HEK293T (cell line): ENCODE results near the gene MS4A13.
"Not testable (repeated sequence)": the region's sequence is repeated elsewhere in the genome, so short reads cannot be mapped to it uniquely, and the experiment has no call there.

Experiments used
- CTCF ChIA-PET: fragments of 350-600 bp; formaldehyde crosslinking; extraction: SDS; loops from one replicate; lab custom pipeline; 2021; ENCODE audit warnings: antibody characterized with exemption, inconsistent platforms; lab: Yijun Ruan, JAX
- POLR2A ChIA-PET: fragments of 350-600 bp; formaldehyde crosslinking; extraction: SDS; loops from one replicate; lab custom pipeline; 2020; ENCODE audit warnings: antibody characterized with exemption, inconsistent platforms; lab: Yijun Ruan, JAX
- DNase-seq: peaks from one replicate; pipeline ENCODE4 v3.0.0; 2012; ENCODE audit warnings: mixed read lengths; ENCODE audit errors: extremely low spot score
- ARNT ChIP-seq: fragments of 450-650 bp; IDR thresholded peaks from 2 replicates; pipeline ENCODE4 v1.6.1; 2017; ENCODE audit warnings: mild to moderate bottlenecking
- BHLHE40 ChIP-seq: fragments of 450-650 bp; IDR thresholded peaks from 2 replicates; pipeline ENCODE4 v1.6.1; 2016; ENCODE audit warnings: mild to moderate bottlenecking, moderate library complexity, borderline replicate concordance
- CTBP1 ChIP-seq: fragments of 450-650 bp; IDR thresholded peaks from 2 replicates; pipeline ENCODE4 v1.6.1; 2016; ENCODE audit warnings: borderline replicate concordance
- ELF4 ChIP-seq: fragments of 450-650 bp; IDR thresholded peaks from 2 replicates; pipeline ENCODE4 v1.6.1; 2017; ENCODE audit warnings: antibody characterized with exemption
- FOXA1 ChIP-seq: fragments of 450-650 bp; IDR thresholded peaks from 2 replicates; pipeline ENCODE4 v1.6.1; 2016; ENCODE audit warnings: mild to moderate bottlenecking
- FOXK2 ChIP-seq: fragments of 450-650 bp; IDR thresholded peaks from 2 replicates; pipeline ENCODE4 v1.6.1; 2016; ENCODE audit warnings: mild to moderate bottlenecking
- FOXM1 ChIP-seq: fragments of 450-650 bp; IDR thresholded peaks from 2 replicates; pipeline ENCODE4 v1.6.1; 2017; ENCODE audit warnings: mild to moderate bottlenecking, borderline replicate concordance
- HDGF ChIP-seq: fragments of 450-650 bp; IDR thresholded peaks from 2 replicates; pipeline ENCODE4 v1.6.1; 2017; ENCODE audit warnings: antibody characterized with exemption, borderline replicate concordance
- L3MBTL2 ChIP-seq: fragments of 450-650 bp; conservative IDR thresholded peaks from 2 replicates; pipeline ENCODE4 v1.6.1; 2016; ENCODE audit warnings: mild to moderate bottlenecking
- LEF1 ChIP-seq: fragments of 450-650 bp; IDR thresholded peaks from 2 replicates; pipeline ENCODE4 v1.6.1; 2017; ENCODE audit warnings: mild to moderate bottlenecking, borderline replicate concordance
- NFRKB ChIP-seq: fragments of 450-650 bp; IDR thresholded peaks from 2 replicates; pipeline ENCODE4 v1.6.1; 2016; ENCODE audit warnings: mild to moderate bottlenecking, moderate library complexity
- SP1 ChIP-seq: fragments of 450-650 bp; IDR thresholded peaks from 2 replicates; pipeline ENCODE4 v1.6.1; 2017
- SUZ12 ChIP-seq: fragments of 450-650 bp; IDR thresholded peaks from 2 replicates; pipeline ENCODE4 v1.6.1; 2016; ENCODE audit warnings: mild to moderate bottlenecking
- TARDBP ChIP-seq: fragments of 450-650 bp; IDR thresholded peaks from 2 replicates; pipeline ENCODE4 v1.6.1; 2016
- ZNF384 ChIP-seq: fragments of 450-650 bp; IDR thresholded peaks from 2 replicates; pipeline ENCODE4 v1.6.1; 2016
- TF ChIP-seq, protein P1 (sequence below): fragments of 450-650 bp; IDR thresholded peaks from 2 replicates; pipeline ENCODE4 v1.6.1; 2016

The MS4A13 gene

DNA sequence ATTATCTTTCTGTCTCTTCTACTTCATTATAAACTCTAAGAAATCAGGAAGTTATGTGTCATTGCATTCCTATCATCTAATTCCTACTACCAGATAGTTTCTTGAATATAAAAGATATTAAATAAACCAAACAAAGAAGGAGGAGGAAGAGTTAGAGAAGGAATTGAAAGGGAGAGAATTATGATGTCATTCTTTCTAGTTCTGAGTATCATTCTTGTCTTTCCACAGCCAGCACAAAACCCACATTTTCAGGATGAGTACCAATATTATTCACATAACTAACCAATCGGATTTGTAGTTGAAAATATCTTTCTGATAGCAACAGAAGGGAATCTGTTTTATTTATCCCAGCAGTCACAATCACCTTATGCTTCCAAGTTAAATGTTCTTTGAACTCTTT lies 13.3 kb downstream of the MS4A13 start:
- no peak for DNase-seq
- no peak for TF ChIP-seq ARNT
- TF ChIP-seq LEF1: no peak
- TF ChIP-seq, protein P1, sequence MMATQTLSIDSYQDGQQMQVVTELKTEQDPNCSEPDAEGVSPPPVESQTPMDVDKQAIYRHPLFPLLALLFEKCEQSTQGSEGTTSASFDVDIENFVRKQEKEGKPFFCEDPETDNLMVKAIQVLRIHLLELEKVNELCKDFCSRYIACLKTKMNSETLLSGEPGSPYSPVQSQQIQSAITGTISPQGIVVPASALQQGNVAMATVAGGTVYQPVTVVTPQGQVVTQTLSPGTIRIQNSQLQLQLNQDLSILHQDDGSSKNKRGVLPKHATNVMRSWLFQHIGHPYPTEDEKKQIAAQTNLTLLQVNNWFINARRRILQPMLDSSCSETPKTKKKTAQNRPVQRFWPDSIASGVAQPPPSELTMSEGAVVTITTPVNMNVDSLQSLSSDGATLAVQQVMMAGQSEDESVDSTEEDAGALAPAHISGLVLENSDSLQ: no peak
- no peak for TF ChIP-seq SP1
- no peak for TF ChIP-seq BHLHE40
- TF ChIP-seq L3MBTL2: no peak
- TF ChIP-seq FOXM1: no peak
- TF ChIP-seq FOXA1: no peak
- no peak for TF ChIP-seq ZNF384
- TF ChIP-seq FOXK2: no peak
- TF ChIP-seq TARDBP: no peak
- TF ChIP-seq NFRKB: no peak
- no peak for TF ChIP-seq CTBP1
- no peak for TF ChIP-seq HDGF
- no peak for TF ChIP-seq SUZ12
- TF ChIP-seq ELF4: no peak
- ChIA-PET POLR2A (no interaction called here), CTCF (no interaction called here)

DNA sequence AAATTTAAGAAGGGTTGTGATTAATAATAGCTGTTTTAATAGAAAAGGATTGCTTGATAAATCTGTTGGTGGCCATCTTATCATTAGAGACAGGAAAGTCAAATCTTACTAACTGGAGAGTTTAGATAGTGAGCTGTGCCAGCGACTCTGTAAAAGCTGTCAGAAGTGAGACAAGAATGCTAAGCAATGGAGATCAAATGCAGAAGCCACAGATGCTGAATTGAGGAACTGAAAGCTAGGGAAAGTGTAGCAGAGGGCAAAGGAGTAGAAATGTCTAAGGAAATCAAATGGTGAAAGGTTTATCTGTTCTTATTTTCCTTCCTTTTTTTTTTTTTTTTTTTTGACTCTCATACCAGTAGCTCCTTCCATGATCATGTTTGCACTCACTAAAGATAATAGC lies 13.7 kb downstream of the MS4A13 start:
- TF ChIP-seq FOXA1 (no peak), ARNT (no peak), FOXM1 (no peak)
- CTCF ChIA-PET: no interaction called here
- POLR2A ChIA-PET: no interaction called here
- no peak for DNase-seq

DNA sequence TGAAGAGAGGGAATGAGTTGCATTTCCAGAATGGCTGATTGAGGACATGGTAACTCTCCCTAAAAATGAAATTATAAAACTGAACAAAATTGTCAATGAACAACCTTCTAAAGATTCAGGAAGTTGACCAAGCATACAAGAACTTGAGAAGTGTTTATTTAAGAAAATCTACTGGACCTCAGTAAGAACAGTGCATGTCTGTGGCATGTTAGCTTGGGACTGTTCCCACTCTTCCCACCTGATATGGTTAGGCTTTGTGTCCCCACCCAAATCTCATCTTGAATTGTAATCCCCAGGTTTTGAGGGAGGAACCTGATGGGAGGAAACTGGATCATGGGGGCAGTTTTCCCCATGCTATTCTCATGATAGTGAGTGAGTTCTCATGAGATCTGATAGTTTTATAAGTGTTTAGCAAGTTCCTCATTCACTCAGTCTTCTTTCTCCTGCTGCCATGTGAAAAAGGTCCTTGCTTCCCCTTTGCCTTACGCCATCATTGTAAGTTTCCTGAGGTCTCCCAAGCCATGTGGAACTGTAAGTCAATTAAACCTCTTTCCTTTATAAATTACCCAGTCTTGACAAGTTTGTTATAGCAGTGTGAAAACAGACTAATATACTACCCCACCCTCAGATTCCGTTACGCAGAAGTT lies 15.4 kb downstream of the MS4A13 start:
- POLR2A ChIA-PET: no interaction called here
- CTCF ChIA-PET: no interaction called here
- DNase-seq: no peak
- TF ChIP-seq LEF1: no peak
- no peak for TF ChIP-seq L3MBTL2
- TF ChIP-seq FOXM1: no peak
- TF ChIP-seq BHLHE40: no peak

DNA sequence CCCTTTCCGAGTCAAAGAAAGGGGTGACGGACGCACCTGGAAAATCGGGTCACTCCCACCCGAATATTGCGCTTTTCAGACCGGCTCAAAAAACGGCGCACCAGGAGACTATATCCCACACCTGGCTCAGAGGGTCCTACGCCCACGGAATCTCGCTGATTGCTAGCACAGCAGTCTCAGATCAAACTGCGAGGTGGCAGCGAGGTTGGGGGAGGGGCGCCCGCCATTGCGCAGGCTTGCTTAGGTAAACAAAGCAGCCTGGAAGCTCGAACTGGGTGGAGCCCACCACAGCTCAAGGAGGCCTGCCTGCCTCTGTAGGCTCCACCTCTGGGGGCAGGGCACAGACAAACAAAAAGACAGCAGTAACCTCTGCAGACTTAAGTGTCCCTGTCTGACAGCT lies 17.2 kb downstream of the MS4A13 start:
- POLR2A ChIA-PET, CTCF ChIA-PET, DNase-seq: not testable (repeated sequence)

DNA sequence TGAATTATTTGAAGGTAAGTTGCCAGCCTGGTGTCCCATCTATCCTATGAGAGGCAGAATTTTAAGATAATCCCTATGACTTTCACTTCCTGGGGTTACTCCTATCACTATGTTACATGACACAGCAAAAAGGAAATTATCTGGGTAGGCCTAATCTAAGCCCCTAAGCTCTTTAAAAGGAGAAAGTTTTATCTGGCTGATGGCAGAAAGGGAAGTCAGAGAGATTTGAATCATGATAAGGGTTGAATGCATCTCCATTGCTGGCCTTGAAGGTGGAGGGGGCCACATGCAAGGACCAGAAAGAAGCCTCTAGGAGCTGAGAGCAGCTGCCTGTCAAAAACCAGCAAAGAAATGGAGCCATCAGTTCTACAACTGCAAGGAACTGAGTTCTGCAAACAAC lies 23.4 kb downstream of the MS4A13 start:
- POLR2A ChIA-PET, CTCF ChIA-PET, DNase-seq: not testable (repeated sequence)

DNA sequence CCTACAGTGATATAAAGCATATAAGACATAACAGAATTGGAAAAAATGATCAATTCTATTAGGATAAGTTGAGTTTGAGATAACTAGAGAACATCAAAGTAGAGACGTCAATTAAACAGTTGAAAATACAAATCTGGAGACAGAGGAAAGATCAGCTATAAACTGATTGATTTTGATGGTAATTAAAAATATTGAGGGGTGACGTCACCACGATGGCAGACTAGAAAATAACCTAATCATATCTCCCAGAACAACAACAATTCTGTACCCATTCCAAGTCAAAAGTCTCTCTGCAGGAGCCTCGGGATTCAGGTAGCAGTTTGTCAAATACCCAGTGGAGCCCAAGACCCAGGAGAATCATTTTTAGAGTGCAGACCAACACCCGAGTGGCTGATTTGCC lies 28.9 kb downstream of the MS4A13 start:
- no peak for DNase-seq
- CTCF ChIA-PET: no interaction called here

DNA sequence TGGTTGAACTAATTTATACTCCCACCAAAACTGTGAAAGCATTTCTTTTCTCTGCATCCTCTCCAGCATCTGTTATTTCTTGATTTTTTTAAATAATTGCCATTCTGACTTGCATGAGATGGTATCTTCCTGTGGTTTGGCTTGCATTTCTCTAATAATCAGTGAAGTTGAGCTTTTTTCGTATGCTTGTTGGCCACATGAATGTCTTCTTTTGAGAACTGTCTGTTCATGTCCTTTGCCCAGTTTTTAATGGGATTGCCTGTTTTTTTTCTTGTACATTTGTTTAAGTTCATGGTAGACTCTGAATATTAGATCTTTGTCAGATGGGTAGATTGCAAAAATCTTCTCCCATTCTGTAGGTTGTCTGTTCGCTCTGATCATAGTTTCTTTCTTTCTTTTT lies 46.1 kb downstream of the MS4A13 start:
- POLR2A ChIA-PET: no interaction called here

More for the DNA sequence above, 28.9 kb downstream of the MS4A13 start:
- POLR2A ChIA-PET: no interaction called here
- TF ChIP-seq CTBP1 (no peak), SUZ12 (no peak), FOXA1 (no peak)

More for the DNA sequence above, 46.1 kb downstream of the MS4A13 start:
- CTCF ChIA-PET: no interaction called here
- DNase-seq: no peak
- TF ChIP-seq ZNF384 (no peak), LEF1 (no peak), FOXA1 (no peak), NFRKB (no peak), HDGF (no peak), FOXM1 (no peak), ARNT (no peak), FOXK2 (no peak), BHLHE40 (no peak), TARDBP (no peak), L3MBTL2 (no peak), SUZ12 (no peak), ELF4 (no peak), CTBP1 (no peak), SP1 (no peak)
- TF ChIP-seq, protein P1: no peak
